Activated CD8-positive, alpha-beta memory T cell treated with anti-CD3 and anti-CD28 coated beads for 4 hours (primary cell): Measurements from ENCODE around the gene MAP4K4.

Experiments used
- DNase-seq, 2 donors: peaks; one replicate each; pipeline ENCODE4 v3.0.0-alpha.2; 2020; ENCODE audit warnings: low read depth in 2 of 2

Gene MAP4K4

GRCh38 chr2:101697124-101698013 is at the start of gene MAP4K4:
Gene MAP4K4 (plus strand): TSS chr2:101697707. CDS start chr2:101698081, 374 bp downstream.
- DNase-seq: peak; percentile 70 to 73

GRCh38 chr2:101653469-101653868 is 44.0 kb upstream of the MAP4K4 start:
- DNase-seq: no peak

- no peak for DNase-seq
Measured at GRCh38 chr2:101655702-101656422, 41.6 kb upstream of the MAP4K4 start.

- DNase-seq: no peak
Measured at GRCh38 chr2:101657787-101658186, 39.7 kb upstream of the MAP4K4 start.

- no peak for DNase-seq
Measured at GRCh38 chr2:101658387-101658786, 39.1 kb upstream of the MAP4K4 start.

- DNase-seq: no peak
Measured at GRCh38 chr2:101665312-101665711, 32.2 kb upstream of the MAP4K4 start.

GRCh38 chr2:101667823-101668222 is 29.7 kb upstream of the MAP4K4 start:
- no peak for DNase-seq

GRCh38 chr2:101672047-101672446 is 25.5 kb upstream of the MAP4K4 start:
- DNase-seq: no peak

GRCh38 chr2:101673920-101674319 is 23.6 kb upstream of the MAP4K4 start:
- no peak for DNase-seq

- no peak for DNase-seq
Measured at GRCh38 chr2:101675512-101675911, 22.0 kb upstream of the MAP4K4 start.

- no peak for DNase-seq
Measured at GRCh38 chr2:101676674-101677073, 20.8 kb upstream of the MAP4K4 start.

GRCh38 chr2:101677658-101678057 is 19.8 kb upstream of the MAP4K4 start:
- DNase-seq: no peak

- no peak for DNase-seq
Measured at GRCh38 chr2:101678379-101678778, 19.1 kb upstream of the MAP4K4 start.

- no peak for DNase-seq
Measured at GRCh38 chr2:101679037-101679726, 18.3 kb upstream of the MAP4K4 start.

- no peak for DNase-seq
Measured at GRCh38 chr2:101679801-101680487, 17.6 kb upstream of the MAP4K4 start.

- DNase-seq: no peak
Measured at GRCh38 chr2:101682311-101682710, 15.2 kb upstream of the MAP4K4 start.

- DNase-seq: no peak
Measured at GRCh38 chr2:101684313-101684712, 13.2 kb upstream of the MAP4K4 start.

- no peak for DNase-seq
Measured at GRCh38 chr2:101688261-101688660, 9.2 kb upstream of the MAP4K4 start.

GRCh38 chr2:101689114-101689825 is 8.2 kb upstream of the MAP4K4 start:
- no peak for DNase-seq

- no peak for DNase-seq
Measured at GRCh38 chr2:101690547-101691152, 6.9 kb upstream of the MAP4K4 start.

GRCh38 chr2:101692041-101692440 is 5.5 kb upstream of the MAP4K4 start:
- DNase-seq: no peak
